GM18502 (cell line): ENCODE results near the gene NUFIP1.
"Not testable (repeated sequence)": the region's sequence is repeated elsewhere in the genome, so short reads cannot be mapped to it uniquely, and the experiment has no call there.

Source experiments
- ATAC-seq: cut with Tn5 transposase; IDR thresholded peaks from one replicate; pipeline ENCODE4 v1.9.1; 2021; ENCODE audit warnings: mild to moderate bottlenecking; ENCODE audit not compliant: unreplicated experiment, poor library complexity

Gene NUFIP1

GRCh38 chr13:44989071-44989889 is at the start of gene NUFIP1, which contains the start of gene GPALPP1:
NUFIP1 (minus strand) TSS chr13:44989471; CDS start chr13:44989436, 35 bp downstream.
GPALPP1 (plus strand) TSS chr13:44989538; CDS start chr13:44989655, 117 bp downstream.
- ATAC-seq, result peak; percentile 98

GRCh38 chr13:45036206-45036605 is 46.9 kb upstream of the NUFIP1 start:
- no peak for ATAC-seq

- ATAC-seq, result no peak
These were observed 45.1 kb upstream of the NUFIP1 start for GRCh38 chr13:45034342-45034741.

GRCh38 chr13:45024847-45025246 is 35.6 kb upstream of the NUFIP1 start:
- ATAC-seq, result no peak

- ATAC-seq, result no peak
These were observed 32.0 kb upstream of the NUFIP1 start for GRCh38 chr13:45021250-45021649.

- not testable (repeated sequence) for ATAC-seq
These were observed 30.7 kb upstream of the NUFIP1 start for GRCh38 chr13:45019981-45020380.

- no peak for ATAC-seq
These were observed 27.6 kb upstream of the NUFIP1 start for GRCh38 chr13:45016792-45017425.

GRCh38 chr13:45015300-45015699 is 26.0 kb upstream of the NUFIP1 start:
- ATAC-seq, result no peak

GRCh38 chr13:45011198-45011597 is 21.9 kb upstream of the NUFIP1 start:
- no peak for ATAC-seq

GRCh38 chr13:45007823-45008222 is 18.6 kb upstream of the NUFIP1 start:
- ATAC-seq, result no peak

- no peak for ATAC-seq
These were observed 18.0 kb upstream of the NUFIP1 start for GRCh38 chr13:45007225-45007624.

- ATAC-seq, result no peak
These were observed 14.8 kb upstream of the NUFIP1 start for GRCh38 chr13:45004096-45004495.

GRCh38 chr13:45003417-45003816 is 14.1 kb upstream of the NUFIP1 start:
- no peak for ATAC-seq

GRCh38 chr13:44989941-44990340 is 670 bp upstream of the NUFIP1 start:
- ATAC-seq, result no peak

GRCh38 chr13:44978328-44978727 is 10.9 kb downstream of the NUFIP1 start:
- ATAC-seq, result no peak

- ATAC-seq, result no peak
These were observed 12.2 kb downstream of the NUFIP1 start for GRCh38 chr13:44976949-44977583.

GRCh38 chr13:44976196-44976595 is 13.1 kb downstream of the NUFIP1 start:
- no peak for ATAC-seq

- ATAC-seq, result peak; percentile 72
These were observed 15.0 kb downstream of the NUFIP1 start for GRCh38 chr13:44974056-44974793.

GRCh38 chr13:44972956-44973581 is 16.2 kb downstream of the NUFIP1 start:
- no peak for ATAC-seq
